GM19351 (cell line): Measurements from ENCODE around the gene SEPTIN8.
A peak's percentile ranks its signal among the peaks of the same experiment; 100 is the strongest.

Experiments
- ATAC-seq: cut with Tn5 transposase; IDR thresholded peaks from one replicate; pipeline ENCODE4 v1.9.1; 2021; ENCODE audit warnings: mild to moderate bottlenecking, moderate library complexity; ENCODE audit not compliant: unreplicated experiment

SEPTIN8 gene

GRCh38 chr5:132765311-132766019, 11.6 kb downstream of the SEPTIN8 start:
- no peak for ATAC-seq

DNA sequence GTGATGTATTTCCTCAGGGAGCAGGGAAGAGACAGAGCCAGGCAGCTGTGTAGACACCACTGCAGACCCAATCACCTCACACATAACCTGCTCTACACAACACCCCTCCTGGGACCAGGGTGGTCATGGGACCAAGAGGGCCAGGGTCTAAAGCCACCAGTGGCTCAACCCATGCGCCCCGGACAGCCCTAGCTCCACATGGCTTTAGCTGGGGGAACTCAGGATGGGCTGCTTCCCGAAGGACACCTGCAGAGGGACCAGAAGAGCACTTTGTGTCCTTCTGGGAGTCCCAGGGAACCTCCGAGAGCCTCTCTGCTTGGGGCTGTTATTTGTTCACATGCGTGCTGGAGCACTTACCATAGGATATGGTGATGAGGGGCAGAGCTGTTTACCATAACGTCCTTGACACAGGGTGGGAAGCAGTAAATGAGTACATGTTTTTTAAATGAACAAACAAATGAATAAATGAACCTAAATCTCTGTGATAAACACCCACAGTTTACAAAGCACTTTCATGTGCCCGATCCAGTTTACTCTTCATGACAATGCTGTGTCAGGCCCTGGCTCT, 12.3 kb downstream of the SEPTIN8 start:
- ATAC-seq: no peak

DNA sequence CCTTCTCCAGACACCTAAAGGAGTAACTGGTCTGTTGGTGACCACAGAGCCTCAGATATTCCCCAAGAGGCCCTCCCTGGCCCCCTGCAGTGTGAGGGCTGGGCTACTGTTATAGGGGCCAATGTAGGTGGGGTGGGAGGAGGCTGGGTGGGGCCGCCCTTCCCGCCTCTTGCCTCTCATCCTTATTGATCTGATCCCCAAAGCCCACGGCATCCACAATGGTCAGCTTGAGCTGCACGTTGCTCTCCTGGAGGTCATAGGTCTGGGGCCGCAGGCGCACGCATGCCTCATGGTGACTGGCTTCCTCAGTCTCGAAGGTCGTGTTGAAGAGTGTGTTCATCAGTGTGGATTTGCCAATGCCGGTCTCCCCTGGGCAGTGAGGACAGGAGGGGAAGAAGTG, 13.0 kb downstream of the SEPTIN8 start:
- no peak for ATAC-seq

DNA sequence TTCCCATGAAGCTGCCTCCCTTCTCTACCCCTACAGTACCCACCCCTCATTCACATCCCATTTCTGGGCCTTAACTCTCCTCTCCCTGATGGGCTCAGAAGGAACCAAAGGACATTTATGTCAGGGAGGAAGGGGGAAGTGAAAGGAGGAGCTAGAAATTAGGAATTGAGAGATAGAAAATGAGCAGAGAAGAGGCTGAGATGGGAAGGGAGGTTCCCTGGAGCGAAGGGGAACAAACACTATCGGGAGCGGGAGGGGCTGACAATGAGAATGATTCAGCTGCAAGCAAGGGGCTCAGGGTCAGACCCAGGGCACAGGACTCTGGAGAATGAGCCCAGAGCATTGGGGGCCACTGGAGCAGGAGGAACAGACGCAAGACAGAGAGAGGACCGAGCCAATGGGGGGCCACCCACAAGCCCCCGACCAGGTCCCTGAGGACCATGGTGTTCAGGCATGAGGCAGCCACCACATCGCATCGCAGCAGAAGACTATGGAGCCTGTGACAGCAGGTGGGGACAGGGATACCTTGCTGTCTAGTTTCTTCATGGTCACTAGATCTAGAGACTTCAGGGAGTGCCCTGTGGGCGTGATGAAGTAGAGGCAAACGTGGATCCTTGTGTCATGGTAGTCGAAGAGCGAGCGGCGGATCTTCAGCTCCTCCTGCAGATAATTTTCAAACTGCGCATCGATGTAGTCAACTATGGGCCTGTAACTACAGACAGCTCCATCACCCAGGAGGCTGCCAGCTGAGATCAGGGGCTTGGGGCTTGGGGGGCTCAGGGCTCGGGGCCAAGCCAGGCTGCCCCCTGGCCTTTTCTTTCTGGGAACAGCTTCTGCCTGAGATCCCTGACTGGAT, 13.6 kb downstream of the SEPTIN8 start:
- no peak for ATAC-seq

GRCh38 chr5:132762246-132763000, 14.6 kb downstream of the SEPTIN8 start:
- ATAC-seq: no peak

- no peak for ATAC-seq
These were observed 15.5 kb downstream of the SEPTIN8 start for GRCh38 chr5:132761321-132762240.

GRCh38 chr5:132760601-132761317, 16.3 kb downstream of the SEPTIN8 start:
- no peak for ATAC-seq

DNA sequence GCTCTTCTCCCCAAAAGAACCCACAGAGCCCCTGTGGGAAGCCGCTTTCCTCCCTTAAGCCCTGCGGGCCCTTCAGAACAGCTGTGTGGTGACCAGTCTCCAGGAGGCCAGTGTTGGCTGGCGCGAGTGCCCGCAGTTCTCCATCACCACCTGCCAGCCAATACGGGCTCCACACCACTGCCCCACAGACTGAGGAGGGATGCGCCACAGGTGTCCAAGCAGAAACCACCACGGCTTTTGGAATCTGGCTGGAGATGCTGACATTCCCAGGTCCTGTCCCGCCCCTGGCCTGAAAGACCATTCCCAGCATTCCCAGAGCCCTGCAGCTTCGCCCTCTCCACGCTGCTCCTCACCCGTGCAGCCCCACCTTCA, 17.0 kb downstream of the SEPTIN8 start:
- ATAC-seq: no peak

DNA sequence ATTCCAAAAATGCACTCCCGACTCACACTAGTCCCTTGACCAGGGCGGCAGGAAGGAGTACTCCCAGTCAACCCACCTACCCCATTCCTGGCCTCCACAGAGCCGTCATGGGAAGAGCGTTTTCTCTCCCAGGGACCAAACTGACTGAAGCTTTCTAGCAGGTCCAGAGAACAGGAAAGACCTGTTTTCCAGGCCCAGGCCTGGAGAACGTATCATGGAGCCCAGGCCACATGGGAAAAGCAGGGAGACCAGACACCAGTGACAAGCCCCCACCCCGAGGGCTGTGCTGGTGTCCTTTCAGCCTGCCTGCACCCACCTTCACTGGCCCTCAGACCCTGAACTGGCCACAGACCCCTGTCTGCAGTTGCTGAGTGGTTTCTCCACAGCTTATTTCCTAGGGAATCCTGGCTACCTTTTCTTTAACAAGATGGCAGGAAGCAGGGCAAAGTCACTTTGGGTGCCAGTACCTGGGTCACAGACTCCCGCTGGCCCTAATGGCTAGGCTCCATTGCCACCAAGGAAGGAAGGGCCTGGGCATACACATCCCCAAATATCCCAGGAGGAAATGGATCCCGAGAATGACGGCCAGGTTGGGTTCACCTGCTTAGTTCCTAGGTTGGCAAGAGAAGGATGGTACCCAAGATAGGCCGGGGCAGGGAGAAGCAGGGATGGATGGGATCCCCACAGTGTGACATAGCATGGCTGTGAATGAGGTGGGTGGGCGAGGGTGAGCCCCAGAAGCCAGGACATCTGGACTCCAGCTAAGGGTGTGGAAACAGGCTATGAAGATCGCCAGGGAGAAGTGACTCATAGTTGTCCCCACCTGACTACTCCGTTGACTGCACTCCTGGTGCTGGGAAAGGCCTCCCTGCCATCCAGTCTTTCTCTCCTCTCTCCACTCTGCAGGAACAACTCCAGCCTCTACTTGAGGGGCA, 17.7 kb downstream of the SEPTIN8 start:
- ATAC-seq: no peak

DNA sequence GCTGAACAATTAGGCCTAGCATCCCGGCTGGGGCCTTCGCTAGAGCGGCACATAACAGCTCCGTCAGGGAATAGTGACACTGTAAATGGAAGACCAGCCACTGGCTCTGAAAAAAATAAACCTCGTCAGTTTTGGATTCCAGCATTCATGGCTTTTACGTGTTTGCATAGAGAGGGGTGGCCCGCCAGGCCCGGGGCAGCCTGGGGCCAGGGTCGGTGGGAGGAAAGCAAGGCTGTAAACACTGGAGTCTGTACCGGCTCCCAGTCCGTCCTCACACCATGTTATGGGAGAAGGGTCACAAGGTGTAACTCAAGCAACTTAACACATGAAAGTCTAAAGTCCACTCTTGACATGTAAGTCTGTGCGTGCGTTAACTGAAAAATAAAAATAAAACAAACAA, 18.6 kb downstream of the SEPTIN8 start:
- no peak for ATAC-seq

- ATAC-seq: no peak
These were observed 20.5 kb downstream of the SEPTIN8 start for GRCh38 chr5:132756542-132756941.

DNA sequence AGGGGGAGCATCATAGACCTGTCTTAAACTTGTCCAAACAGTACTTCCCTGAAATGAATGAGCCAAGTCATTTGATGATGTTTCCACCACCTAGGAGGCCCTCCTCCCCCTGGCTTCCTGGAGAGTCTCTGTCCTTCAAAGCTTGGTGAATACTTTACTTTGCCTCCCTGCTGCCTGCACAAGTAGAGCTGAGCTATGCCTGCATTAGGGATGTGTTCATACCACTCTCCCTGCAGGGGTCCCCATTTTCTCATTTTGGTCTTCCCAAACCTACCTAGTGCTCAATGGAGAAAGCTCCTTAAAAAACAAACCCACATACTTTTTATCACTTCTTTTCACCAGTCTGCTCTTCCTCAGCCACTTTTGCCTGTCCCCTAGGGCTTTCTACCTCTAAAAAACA, 22.1 kb downstream of the SEPTIN8 start:
- ATAC-seq: no peak

DNA sequence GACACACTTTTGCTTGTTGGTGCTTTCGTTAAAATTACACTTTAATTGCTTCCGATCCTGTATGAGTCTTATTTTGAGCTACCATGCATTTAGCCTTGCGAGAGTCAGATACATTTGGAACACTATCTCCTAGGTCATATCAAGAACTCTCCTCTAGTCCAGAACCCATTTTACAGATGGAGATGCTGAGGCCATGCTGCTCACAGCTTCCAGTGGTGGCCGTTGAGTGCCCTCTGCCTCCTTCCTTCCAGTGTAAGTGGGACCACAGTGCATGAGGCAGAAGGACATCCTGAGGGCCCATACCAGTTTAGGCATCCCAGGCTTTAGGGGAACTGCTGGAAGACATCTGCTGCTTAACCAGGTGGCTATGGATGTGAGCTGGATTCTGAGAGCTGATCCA, 22.9 kb downstream of the SEPTIN8 start:
- no peak for ATAC-seq

- no peak for ATAC-seq
These were observed 23.7 kb downstream of the SEPTIN8 start for GRCh38 chr5:132753135-132753987.

GRCh38 chr5:132752581-132753125, 24.4 kb downstream of the SEPTIN8 start:
- ATAC-seq: no peak

DNA sequence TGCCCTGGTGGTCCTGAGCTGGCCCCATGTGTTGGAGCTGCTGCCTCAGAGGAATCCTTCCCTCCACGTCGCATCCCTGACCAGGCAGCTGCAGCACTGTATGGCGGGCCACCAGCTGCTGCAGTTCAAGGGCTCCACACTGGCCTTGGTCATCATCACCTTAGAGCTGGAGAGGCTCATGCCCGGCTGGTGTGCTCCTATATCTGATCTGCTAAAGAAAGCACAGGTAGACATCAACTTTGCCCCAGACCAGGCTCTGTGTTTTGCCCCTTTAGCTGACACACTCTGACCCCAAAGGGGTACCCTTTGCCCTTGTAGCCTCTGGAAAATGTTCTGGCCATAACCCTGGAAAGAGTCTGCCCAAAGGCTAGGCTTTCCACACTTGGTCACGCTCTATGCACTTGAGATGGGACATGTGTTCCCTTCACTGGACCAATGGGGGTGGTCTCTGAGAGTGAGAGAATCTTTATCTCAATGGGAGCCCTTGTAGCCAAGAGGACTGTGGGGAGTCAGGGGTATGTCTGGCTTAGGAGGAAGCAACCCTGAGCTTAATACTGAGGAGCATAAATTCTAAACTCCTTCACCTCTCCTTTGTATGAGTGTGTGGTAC, 25.0 kb downstream of the SEPTIN8 start:
- no peak for ATAC-seq

- peak; percentile 53 for ATAC-seq
These were observed 25.6 kb downstream of the SEPTIN8 start for GRCh38 chr5:132751444-132751843.
